H1 (cell line): ENCODE measurements around the gene CXXC5. TPM values are rescaled to one million over a fixed set of nuclear protein-coding genes. Genes with fewer than 3 reads are reported as not detected.

Source experiments
- CTCF ChIA-PET: fragments of 300-600 bp; sonication (Branson Sonifier 250); formaldehyde crosslinking; loops from one replicate; lab custom pipeline; 2021; ENCODE audit not compliant: partially characterized antibody; lab: Charles Lee
- POLR2A ChIA-PET: fragments of 300-600 bp; sonication (Branson Sonifier 250); formaldehyde crosslinking; loops from one replicate; lab custom pipeline; 2021; ENCODE audit warnings: inconsistent platforms; ENCODE audit not compliant: partially characterized antibody; lab: Charles Lee
- DNase-seq, 2 experiments: peaks; one replicate each; pipeline versions ENCODE4 v3.0.0 to v3.0.0-alpha.2; 2010 to 2022; ENCODE audit warnings: low spot score in 2 of 2, low read depth in 1 of 2, mixed read lengths in 1 of 2
- FAIRE-seq: peaks from 2 replicates; lab custom pipeline; 2011; peaks lifted over from hg19 to GRCh38; lab: Jason Lieb, UNC
- H2AFZ ChIP-seq: 2 replicates; pipeline ENCODE4 v1.8.1; 2012; ENCODE audit warnings: low read length, inconsistent platforms
- H2AK5ac ChIP-seq: 2 replicates; pipeline ENCODE4 v1.6.1; 2013; ENCODE audit warnings: low read depth, low read length
- H2BK120ac ChIP-seq: replicated peaks from 2 replicates; pipeline ENCODE3; 2013; ENCODE audit warnings: low read depth, low read length, inconsistent platforms
- H2BK12ac ChIP-seq: 2 replicates; pipeline ENCODE4 v1.6.1; 2013; ENCODE audit warnings: low read depth, low read length
- H2BK15ac ChIP-seq: 2 replicates; pipeline ENCODE4 v1.6.1; 2013; ENCODE audit warnings: low read length
- H2BK20ac ChIP-seq: 2 replicates; pipeline ENCODE4 v1.6.1; 2013; ENCODE audit warnings: low read length
- H2BK5ac ChIP-seq: 2 replicates; pipeline ENCODE4 v1.6.1; 2013; ENCODE audit warnings: low read depth, low read length
- H3K14ac ChIP-seq: 2 replicates; pipeline ENCODE4 v1.6.1; 2013; ENCODE audit warnings: inconsistent platforms; ENCODE audit not compliant: insufficient read length
- H3K18ac ChIP-seq: 2 replicates; pipeline ENCODE4 v1.6.1; 2013; ENCODE audit warnings: low read length; ENCODE audit errors: extremely low read depth
- H3K23ac ChIP-seq: 2 replicates; pipeline ENCODE4 v1.6.1; 2013; ENCODE audit warnings: inconsistent platforms; ENCODE audit not compliant: insufficient read length
- H3K23me2 ChIP-seq: 2 replicates; pipeline ENCODE4 v1.6.1; 2013; ENCODE audit warnings: low read depth, low read length
- H3K27ac ChIP-seq: 2 replicates; pipeline ENCODE4 v1.6.1; 2011; ENCODE audit warnings: low read depth, low read length, inconsistent platforms
- H3K27me3 ChIP-seq, 4 experiments: replicated peaks in 1 of 4; 1 replicate in 1 of 4; 2 replicates in 3 of 4; pipeline versions ENCODE4 v1.6.1 to v1.8.1; 2011 to 2013; ENCODE audit warnings: low read length in 3 of 4, mild to moderate bottlenecking in 3 of 4, inconsistent platforms in 2 of 4, mixed read lengths in 2 of 4, moderate library complexity in 1 of 4; ENCODE audit not compliant: control insufficient read depth in 3 of 4, insufficient read depth in 3 of 4; ENCODE audit errors: extremely low read depth in 1 of 4
- H3K36me3 ChIP-seq, 4 experiments: 2 replicates each; pipeline versions ENCODE4 v1.6.1 to v1.8.1; 2011 to 2013; ENCODE audit warnings: mild to moderate bottlenecking in 4 of 4, low read length in 3 of 4, moderate library complexity in 2 of 4, control low read depth in 1 of 4, inconsistent platforms in 1 of 4; ENCODE audit not compliant: insufficient read depth in 4 of 4, control insufficient read depth in 2 of 4
- H3K4ac ChIP-seq: replicated peaks from 2 replicates; pipeline ENCODE3; 2013; ENCODE audit warnings: low read length, low read depth, mixed read lengths, inconsistent platforms; ENCODE audit not compliant: insufficient read length
- H3K4me1 ChIP-seq, 4 experiments: replicated peaks in 1 of 4; 1 replicate in 1 of 4; 2 replicates in 3 of 4; pipeline versions ENCODE4 v1.6.1 to v1.8.1; 2011 to 2013; ENCODE audit warnings: low read length in 3 of 4, inconsistent platforms in 2 of 4, mixed read lengths in 1 of 4; ENCODE audit not compliant: insufficient read depth in 4 of 4, control insufficient read depth in 3 of 4
- H3K4me2 ChIP-seq, 2 experiments: 2 replicates each; pipeline versions ENCODE4 v1.6.1 to v1.8.1; 2011 to 2013; ENCODE audit warnings: low read depth in 2 of 2, low read length in 2 of 2, control low read depth in 1 of 2, inconsistent platforms in 1 of 2, mild to moderate bottlenecking in 1 of 2; ENCODE audit not compliant: insufficient read depth in 1 of 2
- H3K4me3 ChIP-seq, 4 experiments: fragments of 200-600, 300-600 bp in 1 of 4; sonication (generic), shearing (Covaris generic), sonication (Bioruptor Twin) in 1 of 4; 2 replicates each; pipeline versions ENCODE4 v1.5.1 to v1.8.1; 2011 to 2016; ENCODE audit warnings: low read length in 4 of 4, low read depth in 3 of 4, control low read depth in 2 of 4, inconsistent platforms in 2 of 4, mild to moderate bottlenecking in 2 of 4, mixed read lengths in 1 of 4, moderate library complexity in 1 of 4; ENCODE audit not compliant: insufficient read depth in 2 of 4; ENCODE audit errors: extremely low read depth in 1 of 4
- H3K56ac ChIP-seq: replicated peaks from 2 replicates; pipeline ENCODE3; 2013; ENCODE audit warnings: low read depth, mild to moderate bottlenecking, mixed read lengths, low read length, inconsistent platforms; ENCODE audit not compliant: insufficient read length
- H3K79me1 ChIP-seq: 2 replicates; pipeline ENCODE4 v1.6.1; 2013; ENCODE audit warnings: low read depth, low read length, control low read depth
- H3K79me2 ChIP-seq, 2 experiments: 2 replicates each; pipeline versions ENCODE4 v1.6.1 to v1.8.1; 2012 to 2013; ENCODE audit warnings: low read length in 2 of 2, mild to moderate bottlenecking in 2 of 2, inconsistent platforms in 1 of 2; ENCODE audit not compliant: insufficient read depth in 2 of 2, control insufficient read depth in 1 of 2
- H3K9ac ChIP-seq, 4 experiments: replicated peaks in 1 of 4; 1 replicate in 1 of 4; 2 replicates in 3 of 4; pipeline versions ENCODE4 v1.6.1 to v1.8.1; 2011 to 2013; ENCODE audit warnings: low read depth in 3 of 4, low read length in 3 of 4, control low read depth in 2 of 4, mild to moderate bottlenecking in 2 of 4, moderate library complexity in 2 of 4, inconsistent platforms in 1 of 4; ENCODE audit errors: extremely low read depth in 1 of 4
- H3K9me3 ChIP-seq, 2 experiments: 2 replicates each; pipeline versions ENCODE4 v1.6.1 to v1.8.1; 2012 to 2013; ENCODE audit warnings: mild to moderate bottlenecking in 2 of 2, moderate library complexity in 2 of 2, control low read depth in 1 of 2, inconsistent platforms in 1 of 2, low read depth in 1 of 2, low read length in 1 of 2, mixed read lengths in 1 of 2; ENCODE audit not compliant: insufficient read depth in 2 of 2
- H4K20me1 ChIP-seq, 2 experiments: replicated peaks in 1 of 2; 2 replicates each; pipeline versions ENCODE3 to v1.8.1; 2011 to 2013; ENCODE audit warnings: inconsistent platforms in 2 of 2, low read length in 2 of 2, mild to moderate bottlenecking in 1 of 2; ENCODE audit not compliant: insufficient read depth in 2 of 2, control insufficient read depth in 1 of 2
- H4K5ac ChIP-seq: 2 replicates; pipeline ENCODE4 v1.6.1; 2013; ENCODE audit warnings: low read length, low read depth, mixed read lengths, inconsistent platforms; ENCODE audit not compliant: insufficient read length
- H4K8ac ChIP-seq: 2 replicates; pipeline ENCODE4 v1.8.0; 2013; ENCODE audit warnings: mild to moderate bottlenecking, moderate library complexity, low read length, inconsistent platforms; ENCODE audit not compliant: insufficient read depth; ENCODE audit errors: extremely low read depth
- H4K91ac ChIP-seq: replicated peaks from 2 replicates; pipeline ENCODE3; 2013; ENCODE audit warnings: low read length, mixed read lengths, inconsistent platforms; ENCODE audit not compliant: insufficient read length
- ASH2L ChIP-seq: fragments of 200-600, 300-600 bp; sonication (generic); IDR thresholded peaks from one replicate; pipeline ENCODE4 v1.7.1; 2017; ENCODE audit warnings: low read length
- CEBPB ChIP-seq: IDR thresholded peaks from 2 replicates; pipeline ENCODE4 v1.6.1; 2012; ENCODE audit warnings: low read depth, low read length
- CHD2 ChIP-seq: IDR thresholded peaks from 2 replicates; pipeline ENCODE4 v1.6.1; 2012; ENCODE audit warnings: low read length, improper control_type of control experiment
- CTBP2 ChIP-seq: IDR thresholded peaks from 2 replicates; pipeline ENCODE4 v1.7.0; 2011; ENCODE audit warnings: borderline replicate concordance, mild to moderate bottlenecking, moderate library complexity, mixed read lengths, low read length; ENCODE audit not compliant: insufficient read depth, insufficient read length
- KDM1A ChIP-seq: fragments of 200-600, 300-600 bp; sonication (generic); IDR thresholded peaks from 2 replicates; pipeline ENCODE4 v1.7.1; 2016; ENCODE audit warnings: mild to moderate bottlenecking, low read length, borderline replicate concordance
- MAFK ChIP-seq: IDR thresholded peaks from 2 replicates; pipeline ENCODE4 v1.6.1; 2012; ENCODE audit warnings: low read depth, mild to moderate bottlenecking, improper control_type of control experiment, low read length
- NANOG ChIP-seq: IDR thresholded peaks from 2 replicates; pipeline ENCODE4 v1.6.1; 2011; ENCODE audit warnings: low read length, low read depth, mild to moderate bottlenecking, inconsistent platforms; ENCODE audit not compliant: insufficient read depth, poor library complexity, severe bottlenecking
- NRF1 ChIP-seq: IDR thresholded peaks from 2 replicates; pipeline ENCODE4 v1.6.1; 2011; ENCODE audit warnings: mild to moderate bottlenecking, low read depth, low read length, improper control_type of control experiment
- POU5F1 ChIP-seq: IDR thresholded peaks from 2 replicates; pipeline ENCODE4 v1.6.1; 2011; ENCODE audit warnings: low read depth, mild to moderate bottlenecking, low read length, moderate library complexity
- RBBP5 ChIP-seq: IDR thresholded peaks from 2 replicates; pipeline ENCODE4 v1.7.1; 2012; ENCODE audit warnings: low read depth, mild to moderate bottlenecking, inconsistent platforms, low read length, moderate library complexity, borderline replicate concordance
- SAP30 ChIP-seq: fragments of 300-600 bp; sonication (generic); IDR thresholded peaks from 2 replicates; pipeline ENCODE4 v1.7.1; 2012; ENCODE audit warnings: low read length, moderate library complexity, mild to moderate bottlenecking, inconsistent platforms; ENCODE audit not compliant: insufficient read depth, insufficient replicate concordance
- YY1 ChIP-seq: IDR thresholded peaks from 2 replicates; pipeline ENCODE4 v1.6.1; 2011; ENCODE audit warnings: low read depth, mild to moderate bottlenecking, low read length
- WGBS, 2 experiments: shearing (Covaris generic) in 1 of 2; methylation state at CpG; one replicate each; pipeline versions ENCODE4 v1.1.6 to v1.1.7; 2013 to 2015; ENCODE audit warnings: low lambda C conversion rate in 2 of 2, mixed read lengths in 2 of 2, inconsistent platforms in 1 of 2, low coverage in 1 of 2, missing lambda C conversion rate in 1 of 2; ENCODE audit not compliant: insufficient replicate concordance in 2 of 2, insufficient coverage in 1 of 2, insufficient read length in 1 of 2; ENCODE audit errors: extremely low coverage in 1 of 2, missing lambda C conversion rate in 1 of 2; 5-methylcytosine and 5-hydroxymethylcytosine counted together
- polyA plus RNA-seq, 7 experiments: library from polyadenylated mRNA; depleted of rRNA in 3 of 7; stranded (reverse) in 5 of 7; unstranded in 2 of 7; fragments of >200 nt in 5 of 7; fragments of 200-250 nt in 2 of 7; gene quantifications; 1 replicate in 5 of 7; 2 replicates in 1 of 7; 4 replicates in 1 of 7; pipeline versions ENCODE4 v1.2.1 to v1.2.3, GENCODE V29; 2011 to 2013; ENCODE audit warnings: missing spikeins in 2 of 7, mixed read lengths in 2 of 7
- total RNA-seq: library from RNA; stranded (reverse); fragmentation: NEBNext Ultra II Directional; extraction: Animal tissue kit (Norgen Biotek cat#: 25700); gene quantifications from 2 replicates; pipeline ENCODE4 v1.2.1, GENCODE V29; 2021
- TF ChIP-seq, protein P1 (sequence below): IDR thresholded peaks from 2 replicates; pipeline ENCODE4 v1.6.1; 2012; ENCODE audit warnings: inconsistent platforms

Gene CXXC5
- total and polyA plus RNA-seq, 2 of the 8 experiments (the other 6 are each of a cell fraction or from before 2014, with no cell fraction given): 61.4 to 74.0 TPM

DNA sequence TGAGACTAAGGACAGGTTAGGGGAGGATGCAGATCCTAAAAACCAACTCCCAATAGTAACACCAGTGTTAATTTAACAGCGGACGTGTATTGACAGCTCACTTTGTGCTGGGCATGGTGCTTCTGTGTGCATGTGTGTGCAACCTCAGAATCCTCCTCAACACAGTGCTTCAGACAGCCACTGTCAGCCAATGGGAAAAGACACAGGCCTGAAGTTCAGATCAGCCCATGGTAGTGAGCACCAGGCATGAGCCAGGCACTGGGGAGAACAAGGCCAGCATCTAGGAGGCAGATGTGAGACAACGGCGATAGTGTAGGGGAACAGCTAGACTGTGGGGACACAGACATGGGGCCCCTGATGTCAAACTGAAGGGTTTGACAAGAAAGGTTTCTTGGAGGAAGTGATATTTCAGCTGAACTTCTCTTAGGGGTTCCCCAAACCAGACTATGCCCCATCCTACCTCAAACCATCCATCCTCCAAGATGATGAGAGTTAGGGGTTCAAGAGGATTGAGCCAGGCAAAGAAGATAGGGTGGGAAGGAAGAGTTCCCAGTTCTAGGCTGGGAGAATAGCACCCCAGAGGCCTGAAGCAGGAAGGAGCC lies 75.9 kb downstream of the CXXC5 start:
- no peaks in the 10 kb centered on the region for H3K4me1 ChIP-seq
- no peaks in the 10 kb centered on the region for H3K36me3 ChIP-seq
- H2AK5ac ChIP-seq: no peak overlapping the region
- H4K20me1 ChIP-seq: no peaks in the 10 kb centered on the region
- peaks cover 5 to 6% of the 10 kb centered on the region in 2 experiments; a peak in 2 of 4 replicates for H3K9me3 ChIP-seq
- FAIRE-seq (no peak), DNase-seq (no peak)
- H2BK5ac ChIP-seq: no peak overlapping the region
- no peak overlapping the region for H3K18ac ChIP-seq
- no peak overlapping the region for H3K14ac ChIP-seq
- no peak overlapping the region for H2BK20ac ChIP-seq
- H3K79me1 ChIP-seq: no peaks in the 10 kb centered on the region
- no peak overlapping the region for H2BK15ac ChIP-seq
- H3K23me2 ChIP-seq: no peaks in the 10 kb centered on the region
- H3K79me2 ChIP-seq: no peaks in the 10 kb centered on the region
- H4K5ac ChIP-seq: no peak overlapping the region
- no peak overlapping the region for H3K23ac ChIP-seq
- H2BK12ac ChIP-seq: no peak overlapping the region
- no peak overlapping the region for H3K27ac ChIP-seq
- 96% methylated on average over 4 of the region's 4 CpGs; no CpG with 5 or more reads in 1 of the 2 experiments for WGBS, 2 experiments
- H2BK120ac ChIP-seq: no peak overlapping the region
- no peak overlapping the region for H3K56ac ChIP-seq
- no peak overlapping the region for H2AFZ ChIP-seq
- H3K4ac ChIP-seq: no peak overlapping the region
- no peak overlapping the region for H4K91ac ChIP-seq
- no peak overlapping the region for H3K9ac ChIP-seq
- no peak overlapping the region for H4K8ac ChIP-seq
- H3K4me2 ChIP-seq: no peak overlapping the region
- H3K27me3 ChIP-seq: no peaks in the 10 kb centered on the region
- CTCF ChIA-PET: interaction anchor here (0.6 to 2.5 kb wide), 5 partner anchors 9 to 533 kb away, joined by 3 to 10 read pairs (median 8); no protein-coding TSS in a partner anchor
- H3K4me3 ChIP-seq: no peak overlapping the region
- POLR2A ChIA-PET: interaction anchor here (0.7 to 2.3 kb wide), 3 partner anchors 13 to 734 kb away, joined by 3 to 10 read pairs (median 3); no protein-coding TSS in a partner anchor
- TF ChIP-seq POU5F1 (no peak), CHD2 (no peak), NANOG (no peak), CEBPB (no peak), CTBP2 (no peak), MAFK (no peak), ASH2L (no peak), KDM1A (no peak), NRF1 (no peak), YY1 (no peak), RBBP5 (no peak), SAP30 (no peak)
- TF ChIP-seq, protein P1, sequence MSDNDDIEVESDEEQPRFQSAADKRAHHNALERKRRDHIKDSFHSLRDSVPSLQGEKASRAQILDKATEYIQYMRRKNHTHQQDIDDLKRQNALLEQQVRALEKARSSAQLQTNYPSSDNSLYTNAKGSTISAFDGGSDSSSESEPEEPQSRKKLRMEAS: no peak
